GM23338 (cell line): ENCODE data around the gene CBARP. TPM values are rescaled to one million over a fixed set of nuclear protein-coding genes. Genes with fewer than 3 reads are reported as not detected.

Experiments
- ATAC-seq: fragments of 200-7000 bp; cut with Tn5 transposase; 3 replicates; pipeline ENCODE4 v1.9.1; 2020
- DNase-seq: peaks from one replicate; pipeline ENCODE4 v3.0.0-alpha.2; 2015; ENCODE audit warnings: low spot score
- H2AFZ ChIP-seq: fragments of 200-600 bp; sonication (generic); 2 replicates; pipeline ENCODE4 v1.8.0; 2016; ENCODE audit warnings: antibody characterized with exemption, mild to moderate bottlenecking, moderate library complexity
- H3F3A ChIP-seq: fragments of 200-600 bp; sonication (generic); replicated peaks from 2 replicates; pipeline ENCODE4 v1.8.0; 2017; ENCODE audit warnings: antibody characterized with exemption, mixed run types, low read depth
- H3K27ac ChIP-seq: fragments of 200-600 bp; sonication (generic); 2 replicates; pipeline ENCODE4 v1.6.1; 2016; ENCODE audit warnings: low read depth
- H3K27me3 ChIP-seq: fragments of 200-600 bp; sonication (generic); 2 replicates; pipeline ENCODE4 v1.8.0; 2016; ENCODE audit warnings: mild to moderate bottlenecking, mixed run types, moderate library complexity; ENCODE audit not compliant: insufficient read depth
- H3K36me3 ChIP-seq: fragments of 200-600 bp; sonication (generic); 2 replicates; pipeline ENCODE4 v1.8.0; 2016; ENCODE audit warnings: mild to moderate bottlenecking; ENCODE audit not compliant: insufficient read depth
- H3K4me1 ChIP-seq: fragments of 200-600 bp; sonication (generic); 2 replicates; pipeline ENCODE4 v1.8.0; 2016; ENCODE audit warnings: mild to moderate bottlenecking, moderate library complexity; ENCODE audit not compliant: insufficient read depth
- H3K4me2 ChIP-seq: fragments of 200-600 bp; sonication (generic); 2 replicates; pipeline ENCODE4 v1.7.1; 2017; ENCODE audit warnings: mixed run types
- H3K4me3 ChIP-seq: fragments of 200-600 bp; sonication (generic); 2 replicates; pipeline ENCODE4 v1.6.1; 2016; ENCODE audit warnings: mixed run types
- H3K79me2 ChIP-seq: fragments of 200-600 bp; sonication (generic); replicated peaks from 2 replicates; pipeline ENCODE4 v1.8.0; 2017; ENCODE audit warnings: mild to moderate bottlenecking; ENCODE audit not compliant: insufficient read depth
- H3K9me2 ChIP-seq: fragments of 200-600 bp; sonication (generic); 2 replicates; pipeline ENCODE4 v1.8.0; 2017; ENCODE audit not compliant: insufficient read depth
- H4K20me1 ChIP-seq: fragments of 200-600 bp; sonication (generic); replicated peaks from 2 replicates; pipeline ENCODE4 v1.8.0; 2017; ENCODE audit warnings: mild to moderate bottlenecking; ENCODE audit not compliant: insufficient read depth
- H3K27ac Mint-ChIP-seq: 2 replicates; pipeline ENCODE4 v1.8.0; 2020; ENCODE audit warnings: inconsistent platforms, mild to moderate bottlenecking, moderate library complexity, mixed read lengths
- H3K27me3 Mint-ChIP-seq: 3 replicates; pipeline ENCODE4 v1.8.0; 2022; ENCODE audit warnings: low read depth, mild to moderate bottlenecking, moderate library complexity, mixed read lengths, inconsistent platforms; ENCODE audit not compliant: insufficient read depth, poor library complexity
- H3K36me3 Mint-ChIP-seq: 3 replicates; pipeline ENCODE4 v1.8.0; 2021; ENCODE audit warnings: low read depth, mild to moderate bottlenecking, inconsistent platforms, moderate library complexity, mixed read lengths
- H3K4me1 Mint-ChIP-seq: 3 replicates; pipeline ENCODE4 v1.8.0; 2020; ENCODE audit warnings: mild to moderate bottlenecking, inconsistent platforms, mixed read lengths
- H3K4me3 Mint-ChIP-seq: 3 replicates; pipeline ENCODE4 v1.8.0; 2021; ENCODE audit warnings: moderate library complexity, mild to moderate bottlenecking, inconsistent platforms, mixed read lengths
- H3K9me3 Mint-ChIP-seq: 3 replicates; pipeline ENCODE4 v1.8.0; 2020; ENCODE audit warnings: moderate library complexity, mild to moderate bottlenecking, inconsistent platforms, mixed read lengths
- CREB1 ChIP-seq: fragments of 250-450 bp; sonication (Bioruptor Pico); IDR thresholded peaks from 2 replicates; pipeline ENCODE4 v1.5.0; 2020; ENCODE audit warnings: low read depth, mild to moderate bottlenecking, moderate library complexity
- CTCF ChIP-seq, 2 experiments: fragments of 200-600 bp in 1 of 2; sonication (generic) in 1 of 2; conservative IDR thresholded peaks; 2 replicates each; pipeline versions ENCODE4 v1.5.1 to v1.6.1; 2016 to 2017; ENCODE audit warnings: antibody characterized with exemption in 2 of 2, low read depth in 2 of 2, mild to moderate bottlenecking in 2 of 2, moderate library complexity in 1 of 2
- EZH2 ChIP-seq: fragments of 200-600 bp; sonication (generic); IDR thresholded peaks from one replicate; pipeline ENCODE4 v1.8.0; 2017; ENCODE audit warnings: antibody characterized with exemption, mild to moderate bottlenecking, low read depth; ENCODE audit not compliant: unreplicated experiment
- EZH2phosphoT487 ChIP-seq: fragments of 200-600 bp; sonication (generic); IDR thresholded peaks from one replicate; pipeline ENCODE4 v1.8.1; 2018; ENCODE audit warnings: antibody characterized with exemption; ENCODE audit not compliant: unreplicated experiment
- JUNB ChIP-seq: IDR thresholded peaks from one replicate; pipeline ENCODE4 v1.6.1; 2016; ENCODE audit warnings: antibody characterized with exemption; ENCODE audit not compliant: unreplicated experiment
- NANOG ChIP-seq: IDR thresholded peaks from 2 replicates; pipeline ENCODE4 v1.6.1; 2016; ENCODE audit warnings: antibody characterized with exemption, borderline replicate concordance
- POLR2AphosphoS5 ChIP-seq: IDR thresholded peaks from 2 replicates; pipeline ENCODE4 v1.6.1; 2016; ENCODE audit warnings: antibody characterized with exemption, low read depth
- REST ChIP-seq: IDR thresholded peaks from one replicate; pipeline ENCODE4 v1.6.1; 2018; ENCODE audit warnings: antibody characterized with exemption; ENCODE audit not compliant: unreplicated experiment
- STAT1 ChIP-seq: IDR thresholded peaks from one replicate; pipeline ENCODE4 v1.6.1; 2016; ENCODE audit warnings: antibody characterized with exemption; ENCODE audit not compliant: unreplicated experiment
- ZNF114 ChIP-seq: fragments of 250-450 bp; sonication (Bioruptor Pico); IDR thresholded peaks from 2 replicates; pipeline ENCODE4 v1.5.0; 2020; ENCODE audit warnings: mild to moderate bottlenecking, moderate library complexity
- ZNF331 ChIP-seq: fragments of 250-450 bp; sonication (Bioruptor Pico); IDR thresholded peaks from 2 replicates; pipeline ENCODE4 v1.5.0; 2020; ENCODE audit warnings: low read depth, mild to moderate bottlenecking, moderate library complexity
- polyA plus RNA-seq: library from polyadenylated mRNA; unstranded; fragments of >200 nt; fragmentation: Nextera tagmentation; extraction: Ambion mirVana; gene quantifications from 2 replicates; pipeline ENCODE4 v1.2.1, GENCODE V29; 2016
- total RNA-seq: library from RNA; depleted of rRNA; stranded (reverse); fragments of >200 nt; shearing (Covaris generic); gene quantifications from 2 replicates; pipeline ENCODE4 v1.2.3, GENCODE V29; 2014
- TF ChIP-seq, protein P1 (sequence below): fragments of 250-450 bp; sonication (Bioruptor Pico); IDR thresholded peaks from 2 replicates; pipeline ENCODE4 v1.5.0; 2020; ENCODE audit warnings: mild to moderate bottlenecking, moderate library complexity
- TF ChIP-seq, protein P2 (sequence below): IDR thresholded peaks from 2 replicates; pipeline ENCODE4 v1.6.1; 2016; ENCODE audit warnings: antibody characterized with exemption

Gene CBARP
- total and polyA plus RNA-seq, 2 experiments from 2014 or later, result 2.0 to 14.1 TPM

GRCh38 chr19:1224847-1225246 lies 13.0 kb downstream of the CBARP start:
- no peak overlapping the region for H3K27ac ChIP-seq
- no peak overlapping the region for H3K4me3 ChIP-seq
- H3K4me1 ChIP-seq, result no peaks in the 10 kb centered on the region
- Mint-ChIP-seq H3K27me3 (peaks cover 7% of the 10 kb centered on the region), H3K4me3 (no peak overlapping the region), H3K36me3 (peaks cover 4% of the 10 kb centered on the region; the same call in 2 of the 3 replicates), H3K9me3 (no peaks in the 10 kb centered on the region), H3K4me1 (no peaks in the 10 kb centered on the region), H3K27ac (no peak overlapping the region)
- H3K79me2 ChIP-seq, result 0 out of 2 replicates have a peak, but pooled peaks cover 6% of the 10 kb centered on the region
- peaks cover 28% of the 10 kb centered on the region; the same call in 1 of the 2 replicates for H3F3A ChIP-seq
- no peaks in the 10 kb centered on the region for H3K27me3 ChIP-seq
- H3K36me3 ChIP-seq, result no peaks in the 10 kb centered on the region
- no peaks in the 10 kb centered on the region for H3K9me2 ChIP-seq
- DNase-seq (no peak), ATAC-seq (no peak)
- TF ChIP-seq STAT1 (no peak), NANOG (no peak), JUNB (no peak), CTCF (conservative IDR thresholded peaks at IDR 0.05; ENCODE audit: low read depth in 2 of 2) (no peak; a peak in 1 of 4 replicates), EZH2phosphoT487 (no peak), REST (no peak), EZH2 (no peak), ZNF114 (no peak), POLR2AphosphoS5 (no peak), CREB1 (no peak), ZNF331 (CRISPR knock-in tag) (no peak)
- TF ChIP-seq, protein P1, sequence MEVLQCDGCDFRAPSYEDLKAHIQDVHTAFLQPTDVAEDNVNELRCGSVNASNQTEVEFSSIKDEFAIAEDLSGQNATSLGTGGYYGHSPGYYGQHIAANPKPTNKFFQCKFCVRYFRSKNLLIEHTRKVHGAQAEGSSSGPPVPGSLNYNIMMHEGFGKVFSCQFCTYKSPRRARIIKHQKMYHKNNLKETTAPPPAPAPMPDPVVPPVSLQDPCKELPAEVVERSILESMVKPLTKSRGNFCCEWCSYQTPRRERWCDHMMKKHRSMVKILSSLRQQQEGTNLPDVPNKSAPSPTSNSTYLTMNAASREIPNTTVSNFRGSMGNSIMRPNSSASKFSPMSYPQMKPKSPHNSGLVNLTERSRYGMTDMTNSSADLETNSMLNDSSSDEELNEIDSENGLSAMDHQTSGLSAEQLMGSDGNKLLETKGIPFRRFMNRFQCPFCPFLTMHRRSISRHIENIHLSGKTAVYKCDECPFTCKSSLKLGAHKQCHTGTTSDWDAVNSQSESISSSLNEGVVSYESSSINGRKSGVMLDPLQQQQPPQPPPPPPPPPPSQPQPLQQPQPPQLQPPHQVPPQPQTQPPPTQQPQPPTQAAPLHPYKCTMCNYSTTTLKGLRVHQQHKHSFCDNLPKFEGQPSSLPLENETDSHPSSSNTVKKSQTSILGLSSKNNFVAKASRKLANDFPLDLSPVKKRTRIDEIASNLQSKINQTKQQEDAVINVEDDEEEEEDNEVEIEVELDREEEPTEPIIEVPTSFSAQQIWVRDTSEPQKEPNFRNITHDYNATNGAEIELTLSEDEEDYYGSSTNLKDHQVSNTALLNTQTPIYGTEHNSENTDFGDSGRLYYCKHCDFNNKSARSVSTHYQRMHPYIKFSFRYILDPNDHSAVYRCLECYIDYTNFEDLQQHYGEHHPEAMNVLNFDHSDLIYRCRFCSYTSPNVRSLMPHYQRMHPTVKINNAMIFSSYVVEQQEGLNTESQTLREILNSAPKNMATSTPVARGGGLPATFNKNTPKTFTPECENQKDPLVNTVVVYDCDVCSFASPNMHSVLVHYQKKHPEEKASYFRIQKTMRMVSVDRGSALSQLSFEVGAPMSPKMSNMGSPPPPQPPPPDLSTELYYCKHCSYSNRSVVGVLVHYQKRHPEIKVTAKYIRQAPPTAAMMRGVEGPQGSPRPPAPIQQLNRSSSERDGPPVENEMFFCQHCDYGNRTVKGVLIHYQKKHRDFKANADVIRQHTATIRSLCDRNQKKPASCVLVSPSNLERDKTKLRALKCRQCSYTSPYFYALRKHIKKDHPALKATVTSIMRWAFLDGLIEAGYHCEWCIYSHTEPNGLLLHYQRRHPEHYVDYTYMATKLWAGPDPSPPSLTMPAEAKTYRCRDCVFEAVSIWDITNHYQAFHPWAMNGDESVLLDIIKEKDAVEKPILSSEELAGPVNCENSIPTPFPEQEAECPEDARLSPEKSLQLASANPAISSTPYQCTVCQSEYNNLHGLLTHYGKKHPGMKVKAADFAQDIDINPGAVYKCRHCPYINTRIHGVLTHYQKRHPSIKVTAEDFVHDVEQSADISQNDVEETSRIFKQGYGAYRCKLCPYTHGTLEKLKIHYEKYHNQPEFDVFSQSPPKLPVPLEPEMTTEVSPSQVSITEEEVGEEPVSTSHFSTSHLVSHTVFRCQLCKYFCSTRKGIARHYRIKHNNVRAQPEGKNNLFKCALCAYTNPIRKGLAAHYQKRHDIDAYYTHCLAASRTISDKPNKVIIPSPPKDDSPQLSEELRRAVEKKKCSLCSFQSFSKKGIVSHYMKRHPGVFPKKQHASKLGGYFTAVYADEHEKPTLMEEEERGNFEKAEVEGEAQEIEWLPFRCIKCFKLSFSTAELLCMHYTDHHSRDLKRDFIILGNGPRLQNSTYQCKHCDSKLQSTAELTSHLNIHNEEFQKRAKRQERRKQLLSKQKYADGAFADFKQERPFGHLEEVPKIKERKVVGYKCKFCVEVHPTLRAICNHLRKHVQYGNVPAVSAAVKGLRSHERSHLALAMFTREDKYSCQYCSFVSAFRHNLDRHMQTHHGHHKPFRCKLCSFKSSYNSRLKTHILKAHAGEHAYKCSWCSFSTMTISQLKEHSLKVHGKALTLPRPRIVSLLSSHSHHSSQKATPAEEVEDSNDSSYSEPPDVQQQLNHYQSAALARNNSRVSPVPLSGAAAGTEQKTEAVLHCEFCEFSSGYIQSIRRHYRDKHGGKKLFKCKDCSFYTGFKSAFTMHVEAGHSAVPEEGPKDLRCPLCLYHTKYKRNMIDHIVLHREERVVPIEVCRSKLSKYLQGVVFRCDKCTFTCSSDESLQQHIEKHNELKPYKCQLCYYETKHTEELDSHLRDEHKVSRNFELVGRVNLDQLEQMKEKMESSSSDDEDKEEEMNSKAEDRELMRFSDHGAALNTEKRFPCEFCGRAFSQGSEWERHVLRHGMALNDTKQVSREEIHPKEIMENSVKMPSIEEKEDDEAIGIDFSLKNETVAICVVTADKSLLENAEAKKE (CRISPR knock-in tag), result no peak
- TF ChIP-seq, protein P2, sequence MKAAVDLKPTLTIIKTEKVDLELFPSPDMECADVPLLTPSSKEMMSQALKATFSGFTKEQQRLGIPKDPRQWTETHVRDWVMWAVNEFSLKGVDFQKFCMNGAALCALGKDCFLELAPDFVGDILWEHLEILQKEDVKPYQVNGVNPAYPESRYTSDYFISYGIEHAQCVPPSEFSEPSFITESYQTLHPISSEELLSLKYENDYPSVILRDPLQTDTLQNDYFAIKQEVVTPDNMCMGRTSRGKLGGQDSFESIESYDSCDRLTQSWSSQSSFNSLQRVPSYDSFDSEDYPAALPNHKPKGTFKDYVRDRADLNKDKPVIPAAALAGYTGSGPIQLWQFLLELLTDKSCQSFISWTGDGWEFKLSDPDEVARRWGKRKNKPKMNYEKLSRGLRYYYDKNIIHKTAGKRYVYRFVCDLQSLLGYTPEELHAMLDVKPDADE, result no peak
- H2AFZ ChIP-seq, result no peak overlapping the region
- H3K4me2 ChIP-seq, result no peak overlapping the region
- H4K20me1 ChIP-seq, result no peaks in the 10 kb centered on the region; the same call in 1 of the 2 replicates
